ENCODE data around the gene FOXD1.

DNA sequence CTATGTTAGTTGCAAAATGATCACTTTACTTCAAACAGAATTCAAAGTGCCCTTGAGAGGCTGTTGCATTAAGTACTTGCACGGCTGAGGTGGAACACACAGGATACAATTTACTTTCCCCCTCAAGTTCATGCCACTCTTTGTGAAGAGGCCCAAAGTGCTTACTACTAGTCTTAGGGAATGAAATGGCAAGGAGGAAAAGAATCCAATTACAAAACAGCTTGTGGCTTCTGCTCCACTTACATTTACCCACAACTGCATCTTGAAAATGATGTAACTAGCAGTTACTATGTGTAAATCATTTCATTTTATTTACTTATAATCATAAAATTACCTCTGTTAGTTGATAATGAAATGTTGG lies 14.6 kb downstream of the FOXD1 start:
- TF ChIP-seq POLR2A (IDR thresholded peaks at IDR 0.05; ENCODE audit: low read depth, low read length) (no peak), POLR2AphosphoS5 (IDR thresholded peaks at IDR 0.05; ENCODE audit: low read depth, low read length) (no peak), TAF1 (IDR thresholded peaks at IDR 0.05; ENCODE audit: borderline replicate concordance, low read depth, low read length) (no peak)
